GM20000 (cell line): ENCODE data around the gene AP5Z1.

Source experiments
- DNase-seq: peaks from one replicate; pipeline ENCODE4 v3.0.0; 2012; ENCODE audit warnings: low spot score
- TF ChIP-seq, protein P1 (sequence below): IDR thresholded peaks from 2 replicates; pipeline ENCODE4 v1.5.1; 2012; ENCODE audit warnings: mild to moderate bottlenecking, control low read depth; ENCODE audit errors: extremely low read depth, missing control alignments

AP5Z1 gene

DNA sequence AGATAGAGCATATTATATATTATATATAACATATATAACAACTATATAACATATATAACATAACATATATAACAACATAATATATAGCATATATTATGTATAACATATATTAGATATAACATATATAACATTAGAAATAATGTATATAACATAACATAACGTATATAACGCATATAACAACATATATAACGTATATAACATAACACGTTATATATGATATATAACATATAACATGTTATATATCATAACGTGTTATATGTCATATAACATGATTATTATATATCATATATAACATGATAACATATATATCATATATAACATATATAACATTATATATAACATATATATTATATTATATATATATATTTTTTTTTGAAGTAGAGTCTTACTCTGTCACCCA lies 3.7 kb downstream of the AP5Z1 start:
- TF ChIP-seq, protein P1, sequence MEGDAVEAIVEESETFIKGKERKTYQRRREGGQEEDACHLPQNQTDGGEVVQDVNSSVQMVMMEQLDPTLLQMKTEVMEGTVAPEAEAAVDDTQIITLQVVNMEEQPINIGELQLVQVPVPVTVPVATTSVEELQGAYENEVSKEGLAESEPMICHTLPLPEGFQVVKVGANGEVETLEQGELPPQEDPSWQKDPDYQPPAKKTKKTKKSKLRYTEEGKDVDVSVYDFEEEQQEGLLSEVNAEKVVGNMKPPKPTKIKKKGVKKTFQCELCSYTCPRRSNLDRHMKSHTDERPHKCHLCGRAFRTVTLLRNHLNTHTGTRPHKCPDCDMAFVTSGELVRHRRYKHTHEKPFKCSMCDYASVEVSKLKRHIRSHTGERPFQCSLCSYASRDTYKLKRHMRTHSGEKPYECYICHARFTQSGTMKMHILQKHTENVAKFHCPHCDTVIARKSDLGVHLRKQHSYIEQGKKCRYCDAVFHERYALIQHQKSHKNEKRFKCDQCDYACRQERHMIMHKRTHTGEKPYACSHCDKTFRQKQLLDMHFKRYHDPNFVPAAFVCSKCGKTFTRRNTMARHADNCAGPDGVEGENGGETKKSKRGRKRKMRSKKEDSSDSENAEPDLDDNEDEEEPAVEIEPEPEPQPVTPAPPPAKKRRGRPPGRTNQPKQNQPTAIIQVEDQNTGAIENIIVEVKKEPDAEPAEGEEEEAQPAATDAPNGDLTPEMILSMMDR: no peak

DNA sequence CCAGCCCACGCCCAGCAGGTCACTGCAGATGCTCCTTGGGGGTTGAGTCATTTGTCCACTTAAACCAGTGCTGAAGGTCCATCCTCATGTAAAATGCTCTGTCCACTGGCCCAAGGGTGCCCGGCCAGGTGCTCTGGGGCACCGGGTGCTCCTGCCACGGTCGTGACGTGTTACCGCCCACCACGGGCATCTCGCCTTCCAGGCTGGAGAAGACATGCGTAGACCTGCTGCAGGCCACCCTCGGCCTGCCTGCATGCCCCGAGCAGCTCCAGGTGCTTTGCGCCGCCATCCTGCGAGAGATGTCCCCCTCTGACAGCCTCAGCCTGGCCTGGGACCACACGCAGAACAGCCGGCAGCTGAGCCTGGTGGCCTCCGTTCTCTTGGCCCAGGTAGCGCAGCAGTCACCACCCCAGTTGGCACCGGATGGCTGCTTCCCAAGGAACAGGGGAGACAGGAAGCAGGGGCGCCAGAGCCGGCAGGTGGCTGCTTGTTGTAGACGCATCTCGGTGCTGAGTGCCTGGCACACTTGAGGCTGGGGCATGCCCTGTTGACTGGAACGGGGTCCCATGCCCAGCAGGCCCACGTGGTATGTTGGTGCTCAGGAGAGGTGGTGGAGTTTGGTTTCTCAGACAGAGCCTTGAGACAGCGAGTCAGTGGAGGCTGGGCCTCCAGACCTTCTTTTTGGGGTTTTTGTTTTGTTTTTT lies 6.1 kb downstream of the AP5Z1 start:
- TF ChIP-seq, protein P1: no peak
- no peak for DNase-seq

More for the DNA sequence above, 3.7 kb downstream of the AP5Z1 start:
- DNase-seq: no peak

DNA sequence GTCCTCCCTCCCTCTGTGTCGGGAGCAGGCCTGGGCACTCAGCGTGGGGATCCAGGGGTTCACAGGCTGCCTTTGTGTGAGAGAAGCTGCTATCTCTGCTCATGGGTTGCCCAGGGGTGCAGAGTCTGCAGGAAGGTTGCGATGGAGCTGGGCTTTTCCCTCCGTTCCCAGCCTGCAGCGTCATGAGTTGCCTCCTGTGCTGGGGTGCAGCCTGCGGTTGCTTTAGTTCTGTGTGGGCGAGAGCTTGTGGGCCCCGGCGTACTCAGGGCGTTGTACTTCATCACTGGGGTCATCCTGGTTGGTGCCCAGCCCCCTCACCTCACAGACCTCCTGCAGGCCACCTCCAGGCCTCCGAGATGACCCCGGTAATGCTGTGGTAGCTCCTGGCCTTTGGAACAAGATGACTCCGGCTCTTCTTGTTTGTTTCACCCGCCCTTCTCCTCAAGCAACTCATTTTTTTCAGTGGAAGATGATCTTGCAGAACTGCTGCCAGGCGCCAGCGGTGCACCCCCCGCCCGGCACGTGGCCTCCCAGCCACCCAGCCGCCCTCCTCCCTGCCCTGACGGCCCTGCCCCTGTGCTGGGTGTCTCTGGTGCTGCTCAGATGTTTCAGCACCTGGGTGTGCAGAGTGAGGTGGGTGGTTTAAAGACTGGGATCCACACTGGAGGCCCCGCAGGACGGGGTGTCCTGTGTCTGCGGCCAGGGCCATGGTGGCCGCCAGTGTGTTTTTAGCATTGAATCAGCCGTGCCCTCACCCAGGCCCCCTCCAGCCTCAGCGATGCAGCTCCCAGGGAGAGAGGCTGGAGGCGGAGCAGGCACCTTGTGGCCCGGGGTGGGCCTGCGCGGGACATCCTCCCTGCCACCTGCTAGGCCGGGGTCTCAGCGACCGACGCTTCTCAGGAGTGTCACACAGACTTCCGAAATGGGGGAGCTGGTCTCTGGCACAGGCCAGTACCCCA lies 7.2 kb downstream of the AP5Z1 start:
- TF ChIP-seq, protein P1: no peak
- DNase-seq: no peak

DNA sequence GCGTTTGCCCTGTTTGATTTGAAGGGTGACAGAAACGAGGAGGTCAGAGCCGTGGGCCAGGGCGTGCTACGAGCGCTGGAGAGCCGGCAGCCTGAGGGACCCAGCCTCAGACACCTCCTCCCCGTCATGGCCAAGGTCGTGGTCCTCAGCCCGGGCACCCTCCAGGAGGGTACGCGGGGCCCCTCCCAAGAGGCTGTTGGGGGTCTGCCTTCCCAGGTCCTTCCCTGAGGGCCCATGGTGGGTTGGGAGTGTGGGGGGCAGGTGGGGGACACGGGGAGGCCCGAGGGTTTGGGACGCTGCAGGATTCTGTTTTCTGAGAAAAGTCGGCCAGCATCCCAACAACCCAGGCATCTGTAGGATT lies 7.8 kb downstream of the AP5Z1 start:
- TF ChIP-seq, protein P1: no peak
- no peak for DNase-seq

- no peak for DNase-seq
- TF ChIP-seq, protein P1: no peak
Observed at GRCh38 chr7:4783762-4784351, 8.4 kb downstream of the AP5Z1 start.

DNA sequence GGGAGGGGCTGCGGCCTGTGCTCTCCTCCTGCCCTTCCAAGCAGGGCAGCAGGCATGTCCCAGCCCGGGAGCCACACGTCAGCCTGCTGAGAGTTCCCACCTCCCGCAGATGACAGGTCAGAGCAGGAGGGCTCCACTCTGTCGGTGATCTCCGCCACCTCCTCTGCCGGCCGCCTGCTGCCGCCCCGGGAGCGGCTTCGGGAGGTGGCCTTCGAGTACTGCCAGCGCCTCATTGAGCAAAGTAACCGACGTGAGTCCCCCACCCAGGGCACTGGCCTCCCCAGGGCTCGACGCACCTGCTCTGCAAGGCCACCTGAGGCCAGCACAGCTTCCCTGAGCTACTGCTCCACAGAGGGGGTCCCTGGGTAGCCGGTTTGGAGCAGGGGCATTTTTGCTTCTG lies 9.4 kb downstream of the AP5Z1 start:
- no peak for DNase-seq
- TF ChIP-seq, protein P1: no peak

DNA sequence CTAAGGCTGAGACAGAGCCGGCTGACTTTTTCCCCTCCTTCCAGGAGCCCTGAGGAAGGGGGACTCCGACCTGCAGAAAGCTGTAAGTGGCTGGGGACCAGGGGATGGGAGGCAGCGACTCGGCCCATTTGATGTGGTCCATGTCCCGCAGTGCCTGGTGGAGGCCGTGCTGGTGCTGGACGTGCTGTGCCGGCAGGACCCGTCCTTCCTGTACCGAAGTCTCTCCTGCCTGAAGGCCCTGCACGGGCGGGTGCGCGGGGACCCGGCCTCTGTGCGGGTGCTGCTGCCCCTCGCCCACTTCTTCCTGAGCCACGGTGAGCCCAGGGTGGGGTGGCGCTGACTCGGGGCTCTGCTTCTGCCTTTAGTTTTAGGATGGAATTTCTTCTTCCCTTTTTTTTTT lies 9.9 kb downstream of the AP5Z1 start:
- DNase-seq: no peak
- TF ChIP-seq, protein P1: no peak
